Activated CD4-positive, alpha-beta T cell treated with anti-CD3 and anti-CD28 coated beads for 36 hours (primary cell): ENCODE measurements around the gene MIEN1. TPM values are rescaled to one million over a fixed set of nuclear protein-coding genes. Genes with fewer than 3 reads are reported as not detected.
A peak's percentile ranks its signal among the peaks of the same experiment; 100 is the strongest.
"Not testable (repeated sequence)": the region's sequence is repeated elsewhere in the genome, so short reads cannot be mapped to it uniquely, and the experiment has no call there.

ENCODE experiments used
- ATAC-seq: fragments of 200-7000 bp; cut with Tn5 transposase; one replicate; pipeline ENCODE4 v1.10.0; 2021; ENCODE audit warnings: mild to moderate bottlenecking, moderate library complexity
- CTCF ChIA-PET: fragments of 350-600 bp; sonication (Branson Sonifier 250); formaldehyde crosslinking; loops from one replicate; lab custom pipeline; 2021; ENCODE audit warnings: antibody characterized with exemption; lab: Charles Lee
- POLR2A ChIA-PET: fragments of 350-600 bp; sonication (Branson Sonifier 250); formaldehyde crosslinking; loops from one replicate; lab custom pipeline; 2021; ENCODE audit warnings: antibody characterized with exemption, inconsistent platforms; lab: Charles Lee
- DNase-seq: peaks from one replicate; pipeline ENCODE4 v3.0.0-alpha.2; 2020
- H3K27ac Mint-ChIP-seq: one replicate; pipeline ENCODE4 v1.8.0; 2021; ENCODE audit warnings: mixed read lengths
- H3K27me3 Mint-ChIP-seq: one replicate; pipeline ENCODE4 v1.8.0; 2021; ENCODE audit warnings: mixed read lengths
- H3K36me3 Mint-ChIP-seq: one replicate; pipeline ENCODE4 v1.8.0; 2021; ENCODE audit warnings: low read depth, mixed read lengths
- H3K4me1 Mint-ChIP-seq: one replicate; pipeline ENCODE4 v1.8.0; 2021; ENCODE audit warnings: mixed read lengths
- H3K4me3 Mint-ChIP-seq: one replicate; pipeline ENCODE4 v1.8.0; 2021; ENCODE audit warnings: mild to moderate bottlenecking, moderate library complexity, mixed read lengths
- H3K9me3 Mint-ChIP-seq: one replicate; pipeline ENCODE4 v1.8.0; 2021; ENCODE audit warnings: low read depth, mixed read lengths
- intact Hi-C, 2 experiments: fragments of 100-400 bp; cut with DNase I in 1 of 2; cut with micrococcal nuclease in 1 of 2; formaldehyde crosslinking; loops; one replicate each; pipeline versions ENCODE4 v1.14.2 to v1.15.1; 2022 to 2024; cut with DNase I, micrococcal nuclease
- total RNA-seq, 2 experiments: library from RNA; stranded (reverse); gene quantifications; one replicate each; pipeline ENCODE4 v1.2.3, GENCODE V29; 2021

MIEN1 gene
- total RNA-seq, 2 experiments from 2014 or later: 32.5 to 39.4 TPM

DNA sequence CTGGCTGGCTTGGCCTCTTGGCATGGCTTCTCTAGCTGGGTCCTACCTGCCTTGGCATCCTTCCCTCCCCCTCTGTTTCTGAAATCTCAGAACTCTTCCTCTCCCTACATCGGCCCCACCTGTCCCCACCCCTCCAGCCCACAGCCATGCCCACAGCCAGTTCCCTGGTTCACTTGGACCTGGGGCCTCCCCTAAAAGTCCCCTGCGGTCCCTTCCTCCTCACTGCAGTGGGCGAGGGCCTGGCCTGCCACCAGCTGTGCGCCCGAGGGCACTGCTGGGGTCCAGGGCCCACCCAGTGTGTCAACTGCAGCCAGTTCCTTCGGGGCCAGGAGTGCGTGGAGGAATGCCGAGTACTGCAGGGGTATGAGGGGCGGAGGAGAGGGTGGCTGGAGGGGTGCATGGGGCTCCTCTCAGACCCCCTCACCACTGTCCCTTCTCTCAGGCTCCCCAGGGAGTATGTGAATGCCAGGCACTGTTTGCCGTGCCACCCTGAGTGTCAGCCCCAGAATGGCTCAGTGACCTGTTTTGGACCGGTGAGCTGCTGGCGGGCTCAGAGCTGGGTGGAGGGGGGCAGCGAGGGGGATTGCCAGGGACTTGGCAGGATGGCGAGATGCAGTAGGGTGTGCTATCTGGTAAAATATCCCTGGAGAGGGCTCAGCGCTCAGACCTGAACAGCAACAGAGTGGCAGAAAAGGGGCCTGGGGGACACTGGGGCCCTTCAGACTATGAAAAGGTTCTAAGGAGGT lies 14.1 kb downstream of the MIEN1 start:
- Mint-ChIP-seq H3K4me1 (no peaks in the 10 kb centered on the region), H3K27me3 (no peaks in the 10 kb centered on the region), H3K36me3 (no peaks in the 10 kb centered on the region), H3K27ac (no peak overlapping the region), H3K4me3 (no peak overlapping the region), H3K9me3 (no peaks in the 10 kb centered on the region)
- CTCF ChIA-PET: interaction anchor here (0.6 to 1.0 kb wide), 3 partner anchors 95 to 229 kb away, joined by 3 to 8 read pairs (median 3); no protein-coding TSS in a partner anchor
- POLR2A ChIA-PET: no interaction called here
- DNase-seq: no peak
- ATAC-seq: no peak
- intact Hi-C loops: no loop called here

DNA sequence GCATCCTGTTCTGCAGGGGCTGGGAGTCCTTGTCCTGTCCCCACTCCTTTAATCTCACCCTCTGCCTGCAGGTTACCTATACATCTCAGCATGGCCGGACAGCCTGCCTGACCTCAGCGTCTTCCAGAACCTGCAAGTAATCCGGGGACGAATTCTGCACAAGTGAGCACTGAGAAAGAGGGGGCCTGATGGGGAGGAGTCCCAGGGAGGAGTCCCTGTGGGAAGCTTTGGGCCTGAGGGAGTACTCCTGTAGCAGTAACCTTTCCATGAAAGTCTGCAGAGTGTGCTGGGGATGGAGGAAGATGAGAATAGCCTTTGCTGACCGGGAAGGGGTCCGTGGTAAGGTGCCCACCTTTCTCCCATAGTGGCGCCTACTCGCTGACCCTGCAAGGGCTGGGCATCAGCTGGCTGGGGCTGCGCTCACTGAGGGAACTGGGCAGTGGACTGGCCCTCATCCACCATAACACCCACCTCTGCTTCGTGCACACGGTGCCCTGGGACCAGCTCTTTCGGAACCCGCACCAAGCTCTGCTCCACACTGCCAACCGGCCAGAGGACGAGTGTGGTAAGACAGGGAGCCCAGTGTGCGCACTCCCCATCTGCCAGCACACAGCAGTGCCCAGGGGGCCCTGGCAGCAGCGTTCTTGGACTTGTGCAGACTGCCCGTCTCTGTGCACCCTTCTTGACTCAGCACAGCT lies 14.8 kb downstream of the MIEN1 start:
- POLR2A ChIA-PET: no interaction called here
- no peak for ATAC-seq
- intact Hi-C loops: no loop called here
- Mint-ChIP-seq H3K36me3 (no peaks in the 10 kb centered on the region), H3K4me3 (no peak overlapping the region), H3K9me3 (no peaks in the 10 kb centered on the region), H3K27ac (no peak overlapping the region), H3K4me1 (no peaks in the 10 kb centered on the region), H3K27me3 (no peaks in the 10 kb centered on the region)
- CTCF ChIA-PET: interaction anchor here (0.6 to 0.8 kb wide), 2 partner anchors 150 to 230 kb away, joined by 3 read pairs; no protein-coding TSS in a partner anchor
- no peak for DNase-seq

DNA sequence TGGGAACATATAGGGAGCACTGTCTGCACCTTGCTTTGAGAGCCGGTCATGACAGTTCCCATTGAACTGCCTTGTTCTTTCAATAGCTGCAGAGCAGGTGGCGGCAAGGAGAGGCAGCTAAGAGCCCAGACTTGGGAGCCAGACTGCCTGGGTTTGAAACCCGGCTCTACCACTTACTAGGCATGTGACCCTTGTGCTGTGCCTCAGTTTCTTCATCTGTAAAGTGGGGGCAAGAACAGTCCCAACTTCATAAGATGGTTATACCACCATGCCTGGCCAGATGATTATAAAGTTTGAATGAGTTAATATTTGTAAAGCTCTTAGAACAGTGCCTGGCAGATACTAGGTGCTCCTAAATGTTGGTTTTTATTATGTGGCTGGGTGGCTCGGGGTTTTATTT lies 16.1 kb downstream of the MIEN1 start:
- POLR2A ChIA-PET: interaction anchor here (0.6 kb wide), 1 partner anchor 391 kb away, joined by 3 read pairs; no protein-coding TSS in a partner anchor
- DNase-seq: no peak

DNA sequence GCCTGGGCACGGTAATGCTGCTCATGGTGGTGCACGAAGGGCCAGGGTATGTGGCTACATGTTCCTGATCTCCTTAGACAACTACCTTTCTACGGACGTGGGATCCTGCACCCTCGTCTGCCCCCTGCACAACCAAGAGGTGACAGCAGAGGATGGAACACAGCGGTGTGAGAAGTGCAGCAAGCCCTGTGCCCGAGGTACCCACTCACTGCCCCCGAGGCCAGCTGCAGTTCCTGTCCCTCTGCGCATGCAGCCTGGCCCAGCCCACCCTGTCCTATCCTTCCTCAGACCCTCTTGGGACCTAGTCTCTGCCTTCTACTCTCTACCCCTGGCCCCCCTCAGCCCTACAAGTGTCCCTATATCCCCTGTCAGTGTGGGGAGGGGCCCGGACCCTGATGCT lies 18.5 kb downstream of the MIEN1 start:
- ATAC-seq (no peak), DNase-seq (no peak)
- Mint-ChIP-seq H3K27me3 (no peaks in the 10 kb centered on the region), H3K4me3 (no peak overlapping the region), H3K4me1 (peaks cover 8% of the 10 kb centered on the region), H3K27ac (no peak overlapping the region), H3K9me3 (no peaks in the 10 kb centered on the region), H3K36me3 (no peaks in the 10 kb centered on the region)
- CTCF ChIA-PET: interaction anchor here (1.7 kb wide), 1 partner anchor 87 kb away, joined by 3 read pairs; no protein-coding TSS in a partner anchor
- intact Hi-C loops: no loop called here
- POLR2A ChIA-PET: no interaction called here

More for the DNA sequence above, 16.1 kb downstream of the MIEN1 start:
- Mint-ChIP-seq H3K36me3 (no peaks in the 10 kb centered on the region), H3K4me1 (no peaks in the 10 kb centered on the region), H3K27me3 (no peaks in the 10 kb centered on the region), H3K4me3 (no peak overlapping the region), H3K27ac (no peak overlapping the region), H3K9me3 (no peaks in the 10 kb centered on the region)
- CTCF ChIA-PET: interaction anchor here (0.6 kb wide), 1 partner anchor 244 kb away, joined by 4 read pairs; no protein-coding TSS in a partner anchor
- intact Hi-C loops: no loop called here
- no peak for ATAC-seq

DNA sequence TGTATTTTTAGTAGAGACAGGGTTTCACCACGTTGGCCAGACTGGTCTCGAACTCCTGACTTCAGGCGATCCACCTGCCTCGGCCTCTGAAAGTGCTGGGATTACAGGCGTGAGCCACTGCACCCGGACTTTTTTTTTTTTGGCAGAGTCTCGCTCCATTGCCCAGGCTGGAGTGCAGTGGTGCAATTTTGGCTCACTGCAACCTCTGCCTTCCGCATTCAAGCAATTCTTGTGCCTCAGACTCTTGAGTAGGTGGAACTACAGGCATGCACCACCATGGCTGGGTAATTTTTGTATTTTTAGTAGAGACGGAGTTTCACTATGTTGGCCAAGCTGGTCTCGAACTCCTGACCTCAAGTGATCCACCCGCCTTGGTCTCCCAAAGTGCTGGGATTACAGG lies 19.3 kb downstream of the MIEN1 start:
- ChIA-PET CTCF (interaction anchor here (0.9 to 1.7 kb wide), 4 partner anchors 10 to 89 kb away, joined by 3 to 5 read pairs (median 3); no protein-coding TSS in a partner anchor), POLR2A (interaction anchor here (0.8 kb wide), 1 partner anchor 9 kb away, joined by 5 read pairs; no protein-coding TSS in a partner anchor)
- H3K27ac Mint-ChIP-seq, H3K27me3 Mint-ChIP-seq, H3K4me3 Mint-ChIP-seq, ATAC-seq, H3K9me3 Mint-ChIP-seq, intact Hi-C loops, DNase-seq, H3K36me3 Mint-ChIP-seq: not testable (repeated sequence)
- peaks cover 10% of the 10 kb centered on the region for H3K4me1 Mint-ChIP-seq

DNA sequence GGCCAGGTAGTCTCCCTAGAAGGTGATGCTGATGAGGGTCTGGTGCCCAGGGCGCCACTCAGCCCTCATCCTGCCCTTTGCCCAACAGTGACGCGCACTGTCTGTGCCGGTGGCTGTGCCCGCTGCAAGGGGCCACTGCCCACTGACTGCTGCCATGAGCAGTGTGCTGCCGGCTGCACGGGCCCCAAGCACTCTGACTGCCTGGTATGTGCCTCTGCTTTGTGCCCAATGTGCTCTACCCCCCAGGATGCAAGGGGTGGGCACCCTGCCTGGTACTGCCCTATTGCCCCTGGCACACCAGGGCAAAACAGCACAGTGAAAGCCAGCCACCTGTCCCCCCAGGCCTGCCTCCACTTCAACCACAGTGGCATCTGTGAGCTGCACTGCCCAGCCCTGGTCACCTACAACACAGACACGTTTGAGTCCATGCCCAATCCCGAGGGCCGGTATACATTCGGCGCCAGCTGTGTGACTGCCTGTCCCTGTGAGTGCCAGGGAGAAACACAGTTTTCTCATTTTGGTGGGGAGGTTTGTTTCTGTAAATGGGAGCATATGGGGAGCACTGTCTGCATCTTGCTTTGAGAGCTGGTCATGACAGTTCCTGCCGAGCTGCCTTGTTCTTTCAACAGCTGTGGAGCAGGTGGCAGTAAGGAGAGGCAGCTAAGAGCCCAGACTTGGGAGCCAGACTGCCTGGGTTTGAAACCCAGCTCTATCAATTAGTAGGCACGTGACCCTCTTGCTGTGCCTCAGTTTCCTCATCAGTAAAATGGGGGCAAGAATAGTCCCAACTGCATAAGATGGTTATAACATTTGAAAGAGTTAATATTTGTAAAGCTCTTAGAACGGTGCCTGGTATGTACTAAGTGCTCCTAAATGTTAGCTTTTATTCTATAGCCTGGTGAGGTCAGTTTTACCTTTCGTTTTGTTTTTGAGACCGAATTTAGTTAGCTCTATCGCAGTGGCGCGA lies 20.1 kb downstream of the MIEN1 start:
- H3K27ac Mint-ChIP-seq: no peak overlapping the region
- ATAC-seq (no peak), DNase-seq (no peak)
- no peak overlapping the region for H3K4me3 Mint-ChIP-seq
- H3K4me1 Mint-ChIP-seq: peaks cover 10% of the 10 kb centered on the region
- ChIA-PET CTCF (interaction anchor here (0.9 to 1.7 kb wide), 4 partner anchors 10 to 89 kb away, joined by 3 to 5 read pairs (median 3); no protein-coding TSS in a partner anchor), POLR2A (interaction anchor here (0.8 kb wide), 1 partner anchor 10 kb away, joined by 5 read pairs; no protein-coding TSS in a partner anchor)
- no peaks in the 10 kb centered on the region for H3K9me3 Mint-ChIP-seq
- intact Hi-C loops: no loop called here
- H3K36me3 Mint-ChIP-seq: no peaks in the 10 kb centered on the region
- H3K27me3 Mint-ChIP-seq: no peaks in the 10 kb centered on the region

DNA sequence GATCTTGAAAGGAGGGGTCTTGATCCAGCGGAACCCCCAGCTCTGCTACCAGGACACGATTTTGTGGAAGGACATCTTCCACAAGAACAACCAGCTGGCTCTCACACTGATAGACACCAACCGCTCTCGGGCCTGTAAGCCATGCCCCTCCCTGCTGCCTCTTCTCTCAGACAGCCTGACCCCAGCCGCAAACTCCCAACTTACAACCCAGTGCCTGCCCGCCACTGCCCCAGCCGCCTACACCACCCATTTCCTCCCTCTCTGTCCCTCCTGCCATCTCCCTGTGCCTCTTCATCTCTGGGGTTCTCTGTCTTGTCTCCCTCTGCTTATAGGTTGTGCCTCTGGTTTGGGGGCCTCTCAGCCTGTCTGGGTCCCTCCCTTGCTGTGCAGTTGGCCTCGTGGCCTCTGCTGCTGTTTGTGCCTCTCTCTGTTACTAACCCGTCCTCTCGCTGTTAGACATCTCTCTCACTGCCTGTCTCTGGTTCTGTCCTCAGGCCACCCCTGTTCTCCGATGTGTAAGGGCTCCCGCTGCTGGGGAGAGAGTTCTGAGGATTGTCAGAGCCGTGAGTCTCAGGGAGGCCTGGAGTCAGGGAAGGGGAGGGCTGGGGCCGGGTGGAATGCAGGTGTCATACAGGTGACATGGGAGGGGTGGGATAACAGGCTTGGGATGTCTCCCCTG lies 20.9 kb downstream of the MIEN1 start:
- POLR2A ChIA-PET: no interaction called here
- no peak overlapping the region for H3K27ac Mint-ChIP-seq
- CTCF ChIA-PET: no interaction called here

DNA sequence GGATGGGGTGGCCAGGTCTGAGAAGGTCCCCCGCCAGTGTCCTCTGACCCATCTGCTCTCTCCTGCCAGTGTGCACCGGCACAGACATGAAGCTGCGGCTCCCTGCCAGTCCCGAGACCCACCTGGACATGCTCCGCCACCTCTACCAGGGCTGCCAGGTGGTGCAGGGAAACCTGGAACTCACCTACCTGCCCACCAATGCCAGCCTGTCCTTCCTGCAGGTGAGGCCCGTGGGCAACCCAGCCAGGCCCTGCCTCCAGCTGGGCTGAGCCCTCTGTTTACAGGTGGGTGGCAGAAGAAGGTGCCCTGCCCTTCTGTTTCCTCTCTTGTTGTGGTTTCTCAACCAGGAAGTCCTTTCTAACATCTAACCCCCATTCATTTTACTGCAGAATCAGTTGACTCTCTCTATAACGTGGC lies 23.4 kb downstream of the MIEN1 start:
- Mint-ChIP-seq H3K4me1 (peaks cover 10% of the 10 kb centered on the region), H3K36me3 (no peaks in the 10 kb centered on the region), H3K27ac (peak overlapping the region; percentile 56), H3K4me3 (no peak overlapping the region), H3K9me3 (no peaks in the 10 kb centered on the region), H3K27me3 (no peaks in the 10 kb centered on the region)
- intact Hi-C loops: no loop called here
- POLR2A ChIA-PET: no interaction called here
- DNase-seq: no peak
- CTCF ChIA-PET: no interaction called here
- peak; percentile 58 for ATAC-seq

More for the DNA sequence above, 20.9 kb downstream of the MIEN1 start:
- intact Hi-C loops: no loop called here
- Mint-ChIP-seq H3K27me3 (no peaks in the 10 kb centered on the region), H3K4me1 (peaks cover 10% of the 10 kb centered on the region), H3K36me3 (no peaks in the 10 kb centered on the region), H3K9me3 (no peaks in the 10 kb centered on the region), H3K4me3 (no peak overlapping the region)
- no peak for DNase-seq
- ATAC-seq: no peak

DNA sequence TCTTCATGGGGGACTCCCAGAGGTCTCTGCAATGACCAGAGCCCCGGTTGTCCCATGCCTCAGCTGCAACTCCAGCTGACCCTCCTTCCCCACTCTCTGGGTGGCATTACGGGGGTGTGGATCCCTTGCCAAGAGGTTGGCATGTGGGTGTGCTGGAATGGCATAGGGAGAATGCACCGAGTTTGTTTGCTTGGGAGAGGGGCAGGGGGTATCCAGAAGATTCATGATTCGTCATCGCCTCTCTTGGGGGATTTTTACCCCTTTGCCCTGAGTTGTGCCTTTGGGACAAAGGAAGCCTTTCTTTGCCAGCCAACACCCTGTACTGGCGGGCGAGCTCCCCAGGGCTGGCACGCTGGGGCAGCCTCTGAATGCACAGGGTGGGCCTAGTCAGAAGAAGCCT lies 23.9 kb downstream of the MIEN1 start:
- H3K27ac Mint-ChIP-seq: no peak overlapping the region
- no peaks in the 10 kb centered on the region for H3K9me3 Mint-ChIP-seq
- DNase-seq: no peak
- intact Hi-C loops: no loop called here
- ChIA-PET POLR2A (no interaction called here), CTCF (no interaction called here)
- ATAC-seq: no peak
- H3K27me3 Mint-ChIP-seq: peaks cover 4% of the 10 kb centered on the region
- H3K4me3 Mint-ChIP-seq: no peak overlapping the region
- no peaks in the 10 kb centered on the region for H3K36me3 Mint-ChIP-seq
- peaks cover 10% of the 10 kb centered on the region for H3K4me1 Mint-ChIP-seq

DNA sequence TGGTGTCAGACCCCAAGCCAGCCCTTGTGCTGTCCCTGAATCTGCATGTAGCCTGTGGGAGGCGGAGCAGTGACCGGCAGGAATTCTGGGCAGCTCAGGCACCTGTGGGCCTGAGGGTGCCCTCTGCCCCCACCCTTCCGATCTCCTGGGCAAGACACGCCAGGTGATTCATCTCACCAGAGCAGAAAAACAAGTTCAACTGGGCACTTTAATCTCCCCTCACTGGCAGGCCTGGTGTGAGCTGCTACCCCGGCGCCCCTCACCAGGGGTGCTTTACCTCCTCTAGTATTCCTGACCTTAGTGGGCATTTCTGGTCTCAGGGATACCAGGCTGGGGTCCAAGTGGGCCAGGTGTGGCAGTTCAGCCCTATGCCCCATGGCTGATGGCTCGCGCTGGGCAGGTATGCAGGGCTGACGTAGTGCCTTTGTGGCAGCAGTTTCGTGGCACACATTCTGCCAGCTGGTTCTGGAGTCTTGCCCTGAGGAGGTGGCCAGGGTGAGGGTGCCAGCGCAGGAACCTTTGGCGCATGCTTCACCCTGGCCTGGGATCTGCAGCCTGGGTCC lies 24.5 kb downstream of the MIEN1 start:
- POLR2A ChIA-PET: no interaction called here
- CTCF ChIA-PET: no interaction called here
- DNase-seq (no peak), ATAC-seq (no peak)
- no peaks in the 10 kb centered on the region for H3K36me3 Mint-ChIP-seq
- peaks cover 10% of the 10 kb centered on the region for H3K4me1 Mint-ChIP-seq
- intact Hi-C loops: no loop called here
- no peak overlapping the region for H3K27ac Mint-ChIP-seq
- no peak overlapping the region for H3K4me3 Mint-ChIP-seq
- no peaks in the 10 kb centered on the region for H3K9me3 Mint-ChIP-seq
- H3K27me3 Mint-ChIP-seq: peaks cover 9% of the 10 kb centered on the region
